Transverse colon (tissue), 4 donors: ENCODE measurements around the gene CLVS2. TPM values are rescaled to one million over a fixed set of nuclear protein-coding genes. Genes with fewer than 3 reads are reported as not detected.

Source experiments
- DNase-seq: peaks from one replicate; pipeline ENCODE4 v3.0.0-alpha.2; 2019
- H3K27ac ChIP-seq, 4 donors: fragments of 200-600 bp; sonication (generic); 2 replicates each; pipeline ENCODE4 v1.5.1; 2016 to 2018; ENCODE audit warnings: inconsistent platforms in 4 of 4
- H3K27me3 ChIP-seq: fragments of 200-600 bp; sonication (generic); 2 replicates; pipeline ENCODE4 v1.5.1; 2017; ENCODE audit warnings: inconsistent platforms
- H3K36me3 ChIP-seq, 4 donors: fragments of 200-600 bp; sonication (generic); 2 replicates each; pipeline ENCODE4 v1.5.1; 2017 to 2019; ENCODE audit warnings: inconsistent platforms in 4 of 4
- H3K4me1 ChIP-seq, 4 donors: fragments of 200-600 bp; sonication (generic); 2 replicates each; pipeline ENCODE4 v1.5.1; 2017 to 2020; ENCODE audit warnings: inconsistent platforms in 4 of 4
- H3K4me3 ChIP-seq, 4 donors: fragments of 200-600 bp; sonication (generic); 1 replicate in 1 of 4; 2 replicates in 3 of 4; pipeline versions ENCODE4 v1.5.1 to v1.6.1; 2017 to 2019; ENCODE audit warnings: inconsistent platforms in 4 of 4
- H3K9me3 ChIP-seq, 2 donors: fragments of 200-600 bp; sonication (generic); 2 replicates each; pipeline ENCODE4 v1.5.1; 2017 to 2019; ENCODE audit warnings: inconsistent platforms in 2 of 2
- CTCF ChIP-seq, 5 experiments: fragments of 200-600 bp in 3 of 5; fragments of 450-650 bp in 2 of 5; sonication (generic) in 3 of 5; IDR thresholded peaks; 1 replicate in 2 of 5; 2 replicates in 3 of 5; pipeline ENCODE4 v1.5.1; 2016 to 2017; ENCODE audit warnings: antibody characterized with exemption in 5 of 5, inconsistent platforms in 3 of 5, mild to moderate bottlenecking in 2 of 5, moderate library complexity in 1 of 5
- EP300 ChIP-seq: sonication (generic); formaldehyde crosslinking; IDR thresholded peaks from one replicate; pipeline ENCODE4 v1.6.1; 2017; ENCODE audit warnings: antibody characterized with exemption, low read depth
- POLR2A ChIP-seq: fragments of 450-650 bp; IDR thresholded peaks from one replicate; pipeline ENCODE4 v1.6.1; 2016; ENCODE audit warnings: antibody characterized with exemption, mild to moderate bottlenecking, moderate library complexity
- POLR2AphosphoS5 ChIP-seq, 3 donors: sonication (generic); formaldehyde crosslinking; IDR thresholded peaks; one replicate each; pipeline ENCODE4 v1.6.1; 2016; ENCODE audit warnings: antibody characterized with exemption in 3 of 3
- WGBS, 2 donors: methylation state at CpG; one replicate each; pipeline ENCODE4 v1.1.5; 2018; ENCODE audit warnings: low coverage in 1 of 2; 5-methylcytosine and 5-hydroxymethylcytosine counted together
- in situ Hi-C, 4 donors: fragments of 200-750 bp; cut with MboI; loops; one replicate each; pipeline versions ENCODE4 v1.15.0 to v1.15.1; 2017; ENCODE audit warnings: low sequenced_read_pairs in 3 of 4, low pct_ligation_motif_present in 1 of 4, low pct_unique_long_range_greater_than_20kb in 1 of 4
- intact Hi-C: fragments of 100-400 bp; cut with DNase I; formaldehyde crosslinking; loops from one replicate; pipeline ENCODE4 v1.15.1; 2023; ENCODE audit warnings: low total_unique reads
- total RNA-seq, 4 donors: library from RNA; depleted of rRNA; stranded (reverse); fragments of >200 nt; gene quantifications; one replicate each; pipeline ENCODE4 v1.1.0, GENCODE V29; 2016

CLVS2 gene
- total RNA-seq, 4 donors from 2014 or later: 0.32 to 0.41 TPM; not detected in 2

- WGBS, 2 donors: 56 to 59% methylated on average over 5 of the region's 5 CpGs
- Histone ChIP-seq H3K36me3 (no peaks in the 10 kb centered on the region), H3K9me3 (no peaks in the 10 kb centered on the region), H3K4me3 (no peak overlapping the region), H3K4me1 (no peaks in the 10 kb centered on the region), H3K27ac (no peak overlapping the region), H3K27me3 (no peaks in the 10 kb centered on the region)
- no peak for DNase-seq
- intact Hi-C loops: no loop called here
- no peak for TF ChIP-seq CTCF (IDR thresholded peaks at IDR 0.05)
- TF ChIP-seq POLR2A: no peak
- TF ChIP-seq POLR2AphosphoS5 (IDR thresholded peaks at IDR 0.05): no peak
- TF ChIP-seq EP300: no peak
- in situ Hi-C loops: no loop called here
Observed at GRCh38 chr6:123085403-123085802, 89.4 kb downstream of the CLVS2 start.

GRCh38 chr6:123089226-123089625, 93.2 kb downstream of the CLVS2 start:
- intact Hi-C loops (no loop called here), in situ Hi-C loops (no loop called here)
- Histone ChIP-seq H3K9me3 (no peaks in the 10 kb centered on the region), H3K4me3 (no peak overlapping the region), H3K27me3 (no peaks in the 10 kb centered on the region), H3K36me3 (no peaks in the 10 kb centered on the region), H3K27ac (no peak overlapping the region), H3K4me1 (no peaks in the 10 kb centered on the region)
- no peak for TF ChIP-seq CTCF (IDR thresholded peaks at IDR 0.05)
- TF ChIP-seq POLR2AphosphoS5 (IDR thresholded peaks at IDR 0.05): no peak
- no peak for TF ChIP-seq EP300
- WGBS, 2 donors: 64 to 80% methylated on average over 1 of the region's 1 CpG
- DNase-seq: no peak

DNA sequence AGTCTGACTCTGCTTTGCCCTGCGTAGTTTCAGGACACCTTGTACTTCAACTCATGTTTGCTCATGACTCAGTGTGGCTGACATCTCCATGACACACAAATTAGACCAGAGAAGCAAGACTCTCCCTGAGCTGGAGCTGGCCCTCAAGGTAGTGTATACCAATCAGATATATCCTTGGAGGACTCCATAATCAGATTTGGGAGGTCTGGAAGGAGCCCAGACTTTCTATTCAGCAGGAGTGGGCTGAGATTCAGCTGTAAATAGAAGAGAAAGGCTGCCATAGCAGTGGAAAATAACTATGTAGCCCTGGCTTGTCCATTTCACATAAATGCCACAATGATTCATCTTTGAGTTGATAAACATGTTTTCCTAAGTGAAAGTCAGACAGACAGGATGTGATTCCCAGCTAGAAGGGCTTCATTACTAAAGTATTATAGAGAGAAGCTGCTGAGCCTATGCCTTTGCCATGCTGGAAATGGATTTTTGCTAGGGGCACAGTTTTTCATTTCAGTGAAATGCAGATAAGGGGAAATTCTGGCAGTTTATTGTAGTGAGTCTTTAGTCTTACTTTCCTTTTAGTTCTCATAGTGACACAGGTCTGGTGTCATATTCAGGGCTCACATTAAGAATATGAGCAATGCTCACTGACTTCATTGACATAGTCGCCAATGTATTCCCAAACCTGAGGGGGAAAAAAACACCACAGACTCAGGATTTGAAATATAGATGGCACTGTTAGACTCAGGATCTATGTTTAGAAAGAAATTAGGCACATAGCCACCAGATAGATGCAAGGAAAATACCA, 95.3 kb downstream of the CLVS2 start:
- WGBS, 2 donors: 76 to 88% methylated on average over 2 of the region's 2 CpGs
- DNase-seq: no peak
- in situ Hi-C loops: no loop called here
- no peaks in the 10 kb centered on the region for H3K27me3 ChIP-seq
- H3K27ac ChIP-seq: no peak overlapping the region
- H3K4me1 ChIP-seq: no peaks in the 10 kb centered on the region
- intact Hi-C loops: no loop called here
- TF ChIP-seq POLR2AphosphoS5 (IDR thresholded peaks at IDR 0.05): no peak
- no peak for TF ChIP-seq POLR2A
- no peak for TF ChIP-seq EP300
- no peak for TF ChIP-seq CTCF (IDR thresholded peaks at IDR 0.05)
- no peaks in the 10 kb centered on the region for H3K9me3 ChIP-seq
- no peak overlapping the region for H3K4me3 ChIP-seq
- no peaks in the 10 kb centered on the region for H3K36me3 ChIP-seq

DNA sequence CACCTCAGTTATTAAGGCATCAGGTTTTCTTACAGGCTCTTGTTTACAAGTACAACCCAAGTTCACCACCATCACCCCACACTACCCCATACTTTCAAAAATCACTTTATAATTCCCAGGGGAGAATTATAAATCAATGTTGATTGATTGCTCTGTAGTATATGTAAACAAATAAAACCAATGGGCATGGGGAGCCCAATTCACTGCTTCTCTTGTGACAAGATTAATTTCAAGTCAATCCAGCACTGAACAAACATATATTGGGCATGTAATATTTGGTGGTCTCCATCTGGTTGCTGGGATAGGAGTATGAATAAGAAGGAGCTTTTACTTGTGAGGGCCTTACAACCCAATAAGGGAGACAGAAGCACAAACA, 95.8 kb downstream of the CLVS2 start:
- intact Hi-C loops (no loop called here), in situ Hi-C loops (no loop called here)
- Histone ChIP-seq H3K4me1 (no peaks in the 10 kb centered on the region), H3K27ac (no peak overlapping the region), H3K36me3 (no peaks in the 10 kb centered on the region), H3K27me3 (no peaks in the 10 kb centered on the region), H3K9me3 (no peaks in the 10 kb centered on the region), H3K4me3 (no peak overlapping the region)
- no peak for DNase-seq
- no peak for TF ChIP-seq EP300
- TF ChIP-seq POLR2AphosphoS5 (IDR thresholded peaks at IDR 0.05): no peak
- TF ChIP-seq POLR2A: no peak
- TF ChIP-seq CTCF (IDR thresholded peaks at IDR 0.05): no peak
